HEK293 (cell line): ENCODE results near the gene SERPINA3.
"Not testable (repeated sequence)": the region's sequence is repeated elsewhere in the genome, so short reads cannot be mapped to it uniquely, and the experiment has no call there.

ENCODE experiments used
- CTCF ChIA-PET: fragments of 350-600 bp; formaldehyde crosslinking; extraction: SDS; loops from one replicate; lab custom pipeline; 2021; ENCODE audit warnings: antibody characterized with exemption; lab: Yijun Ruan, JAX
- POLR2A ChIA-PET: fragments of 300-600 bp; formaldehyde crosslinking; extraction: SDS; loops from one replicate; lab custom pipeline; 2020; ENCODE audit warnings: antibody characterized with exemption, inconsistent platforms; lab: Yijun Ruan, JAX
- H3K27ac ChIP-seq: fragments of 200-500 bp; sonication (Bioruptor generic); 2 replicates; pipeline ENCODE4 v1.5.1; 2014; ENCODE audit warnings: low read depth, low read length, control low read depth, inconsistent platforms; ENCODE audit errors: extremely low read depth
- H3K36me3 ChIP-seq, 2 experiments: fragments of 200-500 bp in 1 of 2; sonication (Bioruptor generic) in 1 of 2; 1 replicate in 1 of 2; 2 replicates in 1 of 2; pipeline ENCODE4 v1.5.1; 2014 to 2017; ENCODE audit warnings: inconsistent platforms in 2 of 2, low read length in 2 of 2; ENCODE audit not compliant: control insufficient read depth in 2 of 2, insufficient read depth in 1 of 2
- H3K4me1 ChIP-seq: fragments of 200-500 bp; sonication (Bioruptor generic); 2 replicates; pipeline ENCODE4 v1.5.1; 2014; ENCODE audit warnings: mild to moderate bottlenecking, low read length, inconsistent platforms; ENCODE audit not compliant: control insufficient read depth, insufficient read depth
- H3K4me3 ChIP-seq: 2 replicates; pipeline ENCODE4 v1.5.1; 2011; ENCODE audit warnings: low read depth, mild to moderate bottlenecking, control low read depth, low read length, moderate library complexity
- H3K9me3 ChIP-seq: fragments of 200-500 bp; sonication (Bioruptor generic); 2 replicates; pipeline ENCODE4 v1.5.1; 2014; ENCODE audit warnings: low read depth, low read length, inconsistent platforms; ENCODE audit not compliant: control insufficient read depth, insufficient read depth
- GLI4 ChIP-seq: fragments of 450-650 bp; formaldehyde crosslinking; IDR thresholded peaks from 2 replicates; pipeline ENCODE4 v1.5.1; 2016; ENCODE audit warnings: missing biosample characterization, missing genetic modification characterization
- HOXA7 ChIP-seq: sonication (generic); formaldehyde crosslinking; IDR thresholded peaks from 2 replicates; pipeline ENCODE4 v1.8.1; 2022; ENCODE audit warnings: missing genetic modification reagents, borderline replicate concordance
- HOXD13 ChIP-seq: sonication (generic); formaldehyde crosslinking; IDR thresholded peaks from 2 replicates; pipeline ENCODE4 v1.8.0; 2022; ENCODE audit warnings: missing genetic modification reagents, borderline replicate concordance
- KLF1 ChIP-seq: fragments of 450-650 bp; formaldehyde crosslinking; IDR thresholded peaks from 2 replicates; pipeline ENCODE4 v1.5.1; 2016; ENCODE audit warnings: missing biosample characterization, missing genetic modification characterization
- KLF16 ChIP-seq: fragments of 450-650 bp; formaldehyde crosslinking; IDR thresholded peaks from 2 replicates; pipeline ENCODE4 v1.5.1; 2017; ENCODE audit warnings: missing biosample characterization, missing genetic modification characterization
- MZF1 ChIP-seq: fragments of 450-650 bp; formaldehyde crosslinking; IDR thresholded peaks from 2 replicates; pipeline ENCODE4 v1.5.1; 2017; ENCODE audit warnings: missing biosample characterization, missing genetic modification characterization, borderline replicate concordance
- PRDM1 ChIP-seq: fragments of 450-650 bp; formaldehyde crosslinking; IDR thresholded peaks from 2 replicates; pipeline ENCODE4; 2016; ENCODE audit warnings: missing biosample characterization, missing genetic modification characterization
- SP3 ChIP-seq: fragments of 450-650 bp; formaldehyde crosslinking; IDR thresholded peaks from 2 replicates; pipeline ENCODE4 v1.5.1; 2016; ENCODE audit warnings: missing biosample characterization, missing genetic modification characterization
- ZBTB11 ChIP-seq: fragments of 450-650 bp; formaldehyde crosslinking; conservative IDR thresholded peaks from 2 replicates; pipeline ENCODE4 v1.5.1; 2016; ENCODE audit warnings: low read depth, missing biosample characterization, missing genetic modification characterization
- ZBTB17 ChIP-seq: fragments of 450-650 bp; formaldehyde crosslinking; IDR thresholded peaks from 2 replicates; pipeline ENCODE4 v1.5.1; 2016; ENCODE audit warnings: missing biosample characterization, missing genetic modification characterization
- ZBTB26 ChIP-seq: fragments of 450-650 bp; formaldehyde crosslinking; optimal IDR thresholded peaks from 2 replicates; pipeline ENCODE3; 2016; ENCODE audit warnings: missing biosample characterization, mild to moderate bottlenecking, missing genetic modification characterization
- ZBTB6 ChIP-seq: fragments of 450-650 bp; formaldehyde crosslinking; IDR thresholded peaks from 2 replicates; pipeline ENCODE4 v1.5.1; 2017; ENCODE audit warnings: missing biosample characterization, missing genetic modification characterization
- ZEB2 ChIP-seq: fragments of 450-650 bp; formaldehyde crosslinking; IDR thresholded peaks from 2 replicates; pipeline ENCODE4 v1.5.1; 2016; ENCODE audit warnings: missing biosample characterization, missing genetic modification characterization
- ZNF140 ChIP-seq: fragments of 450-650 bp; formaldehyde crosslinking; IDR thresholded peaks from 2 replicates; pipeline ENCODE4 v1.5.1; 2016; ENCODE audit warnings: missing biosample characterization, missing genetic modification characterization
- ZNF174 ChIP-seq: fragments of 450-650 bp; formaldehyde crosslinking; IDR thresholded peaks from 2 replicates; pipeline ENCODE4 v1.5.0; 2017; ENCODE audit warnings: missing biosample characterization, mild to moderate bottlenecking, missing genetic modification characterization
- ZNF2 ChIP-seq: fragments of 450-650 bp; formaldehyde crosslinking; IDR thresholded peaks from 2 replicates; pipeline ENCODE4 v1.5.1; 2016; ENCODE audit warnings: missing biosample characterization, missing genetic modification characterization
- ZNF366 ChIP-seq: fragments of 450-650 bp; formaldehyde crosslinking; conservative IDR thresholded peaks from 2 replicates; pipeline ENCODE4 v1.5.1; 2016; ENCODE audit warnings: missing biosample characterization, missing genetic modification characterization
- ZNF449 ChIP-seq: fragments of 450-650 bp; formaldehyde crosslinking; IDR thresholded peaks from 2 replicates; pipeline ENCODE4 v1.5.1; 2017; ENCODE audit warnings: missing biosample characterization, mild to moderate bottlenecking, missing genetic modification characterization, moderate library complexity
- ZNF501 ChIP-seq: fragments of 450-650 bp; formaldehyde crosslinking; IDR thresholded peaks from 2 replicates; pipeline ENCODE4 v1.5.1; 2016; ENCODE audit warnings: missing biosample characterization, missing genetic modification characterization
- ZNF510 ChIP-seq: fragments of 450-650 bp; formaldehyde crosslinking; IDR thresholded peaks from 2 replicates; pipeline ENCODE4 v1.5.1; 2018; ENCODE audit warnings: mild to moderate bottlenecking, missing genetic modification characterization, missing biosample characterization; ENCODE audit not compliant: insufficient replicate concordance
- ZNF626 ChIP-seq: fragments of 450-650 bp; sonication (Bioruptor Pico); formaldehyde crosslinking; IDR thresholded peaks from 2 replicates; pipeline ENCODE4 v1.5.1; 2018; ENCODE audit warnings: missing biosample characterization, missing genetic modification characterization, inconsistent platforms
- ZNF654 ChIP-seq: fragments of 450-650 bp; formaldehyde crosslinking; IDR thresholded peaks from 2 replicates; pipeline ENCODE4 v1.5.1; 2016; ENCODE audit warnings: low read depth, missing biosample characterization, missing genetic modification characterization
- ZNF76 ChIP-seq: fragments of 450-650 bp; formaldehyde crosslinking; IDR thresholded peaks from 2 replicates; pipeline ENCODE4; 2016; ENCODE audit warnings: low read depth, missing biosample characterization, missing genetic modification characterization, borderline replicate concordance
- ZSCAN16 ChIP-seq: fragments of 450-650 bp; formaldehyde crosslinking; IDR thresholded peaks from 2 replicates; pipeline ENCODE4 v1.5.1; 2016; ENCODE audit warnings: missing biosample characterization, missing genetic modification characterization

SERPINA3 gene

GRCh38 chr14:94577472-94577871, 34.7 kb upstream of the SERPINA3 start:
- H3K27ac ChIP-seq: not testable (repeated sequence)

GRCh38 chr14:94578712-94579111, 33.5 kb upstream of the SERPINA3 start:
- H3K27ac ChIP-seq: no peak overlapping the region
- TF ChIP-seq ZNF140 (no peak), KLF1 (tag by site-specific recombination) (no peak), MZF1 (no peak), ZNF510 (tag by site-specific recombination) (no peak), ZSCAN16 (tag by site-specific recombination) (no peak), ZBTB26 (tag by site-specific recombination) (no peak), ZNF654 (tag by site-specific recombination) (no peak), SP3 (no peak), ZNF449 (tag by site-specific recombination) (no peak)
- TF ChIP-seq, all 188 proteins: peak for 0
- Histone ChIP-seq H3K4me1 (no peaks in the 10 kb centered on the region), H3K36me3 (no peaks in the 10 kb centered on the region), H3K4me3 (no peak overlapping the region), H3K9me3 (no peaks in the 10 kb centered on the region)
- ChIA-PET CTCF (no interaction called here), POLR2A (no interaction called here)

More at GRCh38 chr14:94577472-94577871, 34.7 kb upstream of the SERPINA3 start:
- TF ChIP-seq ZNF366 (tag by site-specific recombination): peak; percentile 92
- TF ChIP-seq ZBTB17 (tag by site-specific recombination): peak; percentile 31; the same call in 1 of the 2 replicates
- H3K4me1 ChIP-seq, H3K4me3 ChIP-seq, POLR2A ChIA-PET, H3K36me3 ChIP-seq, H3K9me3 ChIP-seq: not testable (repeated sequence)
- CTCF ChIA-PET: interaction anchor here (0.7 kb wide), 1 partner anchor 88 kb away, joined by 5 read pairs; no protein-coding TSS in a partner anchor

GRCh38 chr14:94581127-94581999, 30.8 kb upstream of the SERPINA3 start, which contains the start of gene SERPINA5:
Gene SERPINA5 (plus strand): TSS chr14:94581426. CDS start chr14:94587363, 5,937 bp downstream.
- Histone ChIP-seq H3K4me1 (no peaks in the 10 kb centered on the region), H3K9me3 (no peaks in the 10 kb centered on the region), H3K4me3 (no peak within 1 kb of the TSS), H3K27ac (no peak within 1 kb of the TSS), H3K36me3 (no peaks in the 10 kb centered on the region)
- ChIA-PET POLR2A (no interaction called here), CTCF (no interaction called here)
- no peak for TF ChIP-seq ZNF501
- TF ChIP-seq ZBTB6 (tag by site-specific recombination): no peak
- TF ChIP-seq PRDM1 (tag by site-specific recombination): no peak
- TF ChIP-seq GLI4 (tag by site-specific recombination): no peak
- no peak for TF ChIP-seq ZNF174 (tag by site-specific recombination)
- TF ChIP-seq ZEB2: no peak
- no peak for TF ChIP-seq ZBTB11 (tag by site-specific recombination)
- no peak for TF ChIP-seq HOXD13 (CRISPR knock-in tag)
- no peak for TF ChIP-seq ZNF626 (tag by site-specific recombination)
- TF ChIP-seq KLF1 (tag by site-specific recombination): no peak
- no peak for TF ChIP-seq ZNF2 (tag by site-specific recombination)
- TF ChIP-seq KLF16: no peak
- no peak for TF ChIP-seq HOXA7 (CRISPR knock-in tag)
- no peak for TF ChIP-seq ZNF76 (tag by site-specific recombination)
